WTC11 (cell line): ENCODE data around the gene FBXO47.

Experiments used
- IRF2 ChIP-seq: sonication (generic); formaldehyde crosslinking; IDR thresholded peaks from 2 replicates; pipeline ENCODE4 v1.8.0; 2022; ENCODE audit warnings: low read depth, missing genetic modification reagents, borderline replicate concordance
- ZNF232 ChIP-seq: sonication (generic); formaldehyde crosslinking; IDR thresholded peaks from 2 replicates; pipeline ENCODE4 v1.8.0; 2022; ENCODE audit warnings: mild to moderate bottlenecking, missing genetic modification reagents
- TF ChIP-seq, protein P1 (sequence below): fragments of 200-600 bp; IDR thresholded peaks from 2 replicates; pipeline ENCODE4 v1.8.0; 2022; ENCODE audit warnings: antibody characterized with exemption

DNA sequence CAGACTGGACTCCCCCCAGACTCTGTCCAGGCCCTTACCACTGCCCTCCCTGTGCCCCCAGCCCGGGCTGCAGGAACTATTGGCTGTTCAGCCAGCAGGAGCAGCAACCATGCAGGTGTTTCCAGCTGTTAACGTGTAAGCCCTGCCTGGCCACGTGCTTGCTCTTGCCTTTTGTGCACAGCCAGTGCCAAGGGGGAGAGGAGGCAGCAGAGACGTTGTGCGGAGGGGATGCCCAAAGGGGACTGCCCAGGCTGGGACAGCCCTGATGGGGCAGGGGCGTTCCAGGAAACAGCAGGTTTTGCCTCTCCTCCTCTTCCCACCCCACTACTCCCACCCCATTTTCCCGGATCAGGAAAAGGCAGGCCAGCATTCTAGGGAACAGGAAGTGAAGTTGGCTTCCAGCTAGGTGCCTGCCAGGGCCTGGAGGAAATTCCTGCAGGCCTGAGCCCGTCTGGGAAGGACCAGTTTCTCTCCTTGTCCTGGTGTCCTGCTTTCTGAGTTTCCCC lies 58.5 kb downstream of the FBXO47 start:
- TF ChIP-seq, protein P1, sequence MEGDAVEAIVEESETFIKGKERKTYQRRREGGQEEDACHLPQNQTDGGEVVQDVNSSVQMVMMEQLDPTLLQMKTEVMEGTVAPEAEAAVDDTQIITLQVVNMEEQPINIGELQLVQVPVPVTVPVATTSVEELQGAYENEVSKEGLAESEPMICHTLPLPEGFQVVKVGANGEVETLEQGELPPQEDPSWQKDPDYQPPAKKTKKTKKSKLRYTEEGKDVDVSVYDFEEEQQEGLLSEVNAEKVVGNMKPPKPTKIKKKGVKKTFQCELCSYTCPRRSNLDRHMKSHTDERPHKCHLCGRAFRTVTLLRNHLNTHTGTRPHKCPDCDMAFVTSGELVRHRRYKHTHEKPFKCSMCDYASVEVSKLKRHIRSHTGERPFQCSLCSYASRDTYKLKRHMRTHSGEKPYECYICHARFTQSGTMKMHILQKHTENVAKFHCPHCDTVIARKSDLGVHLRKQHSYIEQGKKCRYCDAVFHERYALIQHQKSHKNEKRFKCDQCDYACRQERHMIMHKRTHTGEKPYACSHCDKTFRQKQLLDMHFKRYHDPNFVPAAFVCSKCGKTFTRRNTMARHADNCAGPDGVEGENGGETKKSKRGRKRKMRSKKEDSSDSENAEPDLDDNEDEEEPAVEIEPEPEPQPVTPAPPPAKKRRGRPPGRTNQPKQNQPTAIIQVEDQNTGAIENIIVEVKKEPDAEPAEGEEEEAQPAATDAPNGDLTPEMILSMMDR = no peak
- TF ChIP-seq IRF2 (CRISPR knock-in tag) = no peak
- TF ChIP-seq ZNF232 (CRISPR knock-in tag) = no peak
